LNCAP (cell line): Measurements from ENCODE around the gene PCSK1N.

ENCODE experiments used
- CTCF ChIP-seq: fragments of 450-650 bp; IDR thresholded peaks from 2 replicates; pipeline ENCODE4 v1.5.1; 2017; ENCODE audit warnings: mild to moderate bottlenecking

The PCSK1N gene

GRCh38 chrX:48826135-48826875 lies 9.1 kb downstream of the PCSK1N start, which contains the start of gene ERAS:
TSS of gene ERAS (plus strand) at chrX:48826513. CDS start at chrX:48829124, 2,611 bp downstream.
- no peak for TF ChIP-seq CTCF

DNA sequence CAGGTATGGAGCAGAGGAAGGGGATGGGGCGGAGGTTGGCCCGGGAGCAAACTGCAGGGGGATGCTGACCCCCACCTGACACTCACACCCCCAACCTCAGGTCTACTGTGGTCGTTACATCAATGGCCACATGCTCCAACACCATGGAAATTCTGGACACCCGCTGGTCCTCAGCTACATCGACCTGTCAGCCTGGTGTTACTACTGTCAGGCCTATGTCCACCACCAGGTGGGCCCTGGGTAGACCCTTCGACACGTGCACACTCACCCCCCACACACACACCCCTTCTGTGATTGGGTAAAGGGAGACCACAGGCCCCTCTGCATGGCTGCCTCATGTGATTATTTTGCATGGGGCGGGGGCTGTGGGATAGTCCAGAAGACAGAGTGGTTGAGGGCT lies 11.3 kb downstream of the PCSK1N start:
- no peak for TF ChIP-seq CTCF

GRCh38 chrX:48823053-48823452 lies 12.4 kb downstream of the PCSK1N start:
- no peak for TF ChIP-seq CTCF

GRCh38 chrX:48818866-48819265 lies 16.5 kb downstream of the PCSK1N start:
- TF ChIP-seq CTCF: no peak

GRCh38 chrX:48818098-48818497 lies 17.3 kb downstream of the PCSK1N start:
- TF ChIP-seq CTCF: no peak

DNA sequence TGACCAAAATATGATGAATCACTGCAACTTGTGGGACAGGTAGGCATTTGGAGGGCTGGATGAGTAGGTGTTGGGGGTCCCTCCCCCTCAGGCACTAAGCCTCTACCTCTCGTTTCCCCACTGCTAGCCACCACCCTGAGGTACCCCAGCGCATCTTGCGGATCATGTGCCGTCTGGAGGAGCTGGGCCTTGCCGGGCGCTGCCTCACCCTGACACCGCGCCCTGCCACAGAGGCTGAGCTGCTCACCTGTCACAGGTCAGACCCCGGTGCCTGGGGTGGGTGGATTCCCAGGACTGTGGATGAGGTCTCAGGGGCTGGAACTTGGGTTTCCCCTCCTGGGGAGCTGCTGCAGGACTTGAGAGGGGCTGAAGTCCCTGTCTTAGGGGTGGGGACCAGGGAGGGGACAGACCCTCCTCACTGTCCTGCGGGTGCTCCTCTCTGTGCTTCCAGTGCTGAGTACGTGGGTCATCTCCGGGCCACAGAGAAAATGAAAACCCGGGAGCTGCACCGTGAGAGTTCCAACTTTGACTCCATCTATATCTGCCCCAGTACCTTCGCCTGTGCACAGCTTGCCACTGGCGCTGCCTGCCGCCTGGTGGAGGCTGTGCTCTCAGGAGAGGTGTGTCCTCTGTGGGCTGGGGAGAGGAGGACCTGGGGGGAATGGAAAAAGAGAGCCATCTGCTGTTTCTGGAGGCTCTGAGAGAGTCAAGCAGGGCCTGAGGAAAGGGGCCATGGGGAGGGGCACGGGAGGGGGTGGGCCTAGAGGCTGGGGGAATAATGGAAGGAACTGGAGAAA lies 19.2 kb downstream of the PCSK1N start:
- TF ChIP-seq CTCF: no peak

- TF ChIP-seq CTCF: no peak
Observed at GRCh38 chrX:48815266-48815665, 20.1 kb downstream of the PCSK1N start.
